Measurements from ENCODE around the gene SIPA1L3. TPM values are rescaled to one million over a fixed set of nuclear protein-coding genes. Genes with fewer than 3 reads are reported as not detected.
"Not testable (repeated sequence)": the region's sequence is repeated elsewhere in the genome, so short reads cannot be mapped to it uniquely, and the experiment has no call there.

The SIPA1L3 gene
- total RNA-seq, 1 donor from 2014 or later: 14.6 TPM

- intact Hi-C loops (cut with micrococcal nuclease): no loop called here
These were observed 154.3 kb downstream of the SIPA1L3 start for GRCh38 chr19:38061294-38061693.

GRCh38 chr19:38062959-38063761 is 156.2 kb downstream of the SIPA1L3 start:
- intact Hi-C loops (cut with micrococcal nuclease): no loop called here

DNA sequence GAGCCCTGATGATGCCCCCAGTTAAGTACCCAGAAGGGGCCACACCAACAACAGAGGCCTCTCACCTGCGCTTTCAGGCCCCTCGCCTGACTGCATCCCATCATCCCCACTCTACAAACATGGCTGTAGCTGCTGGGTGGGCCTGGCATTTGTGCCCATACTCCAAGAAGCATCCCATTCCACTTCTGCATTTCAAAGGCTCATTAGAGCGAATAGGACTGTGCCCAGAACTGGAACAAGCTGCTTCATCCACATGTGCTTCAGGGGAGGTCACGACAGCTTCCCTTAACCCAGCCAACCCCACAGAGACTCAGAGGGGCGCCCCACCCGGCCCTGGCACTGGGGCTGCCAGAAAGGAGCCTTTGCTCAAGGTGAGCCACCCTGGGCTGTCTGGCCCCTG is 156.9 kb downstream of the SIPA1L3 start:
- intact Hi-C loops (cut with micrococcal nuclease): no loop called here

GRCh38 chr19:38064661-38065425 is 157.8 kb downstream of the SIPA1L3 start:
- intact Hi-C loops (cut with micrococcal nuclease): no loop called here

DNA sequence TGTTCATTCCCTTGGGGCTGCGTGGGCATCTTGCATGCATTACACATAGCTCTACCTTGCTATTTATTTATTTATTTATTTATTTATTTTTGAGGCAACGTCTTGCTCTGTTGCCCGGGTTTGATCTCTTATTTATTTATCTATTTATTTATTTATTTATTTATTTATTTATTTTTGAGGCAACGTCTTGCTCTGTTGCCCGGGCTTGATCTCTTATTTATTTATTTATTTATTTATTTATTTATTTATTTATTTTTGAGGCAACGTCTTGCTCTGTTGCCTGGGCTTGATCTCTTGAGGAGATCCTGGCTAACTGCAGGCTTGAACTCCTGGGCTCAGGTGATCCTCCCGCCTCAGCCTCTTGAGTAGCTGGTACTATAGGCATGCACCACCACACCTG is 158.8 kb downstream of the SIPA1L3 start:
- intact Hi-C loops (cut with micrococcal nuclease): not testable (repeated sequence)

DNA sequence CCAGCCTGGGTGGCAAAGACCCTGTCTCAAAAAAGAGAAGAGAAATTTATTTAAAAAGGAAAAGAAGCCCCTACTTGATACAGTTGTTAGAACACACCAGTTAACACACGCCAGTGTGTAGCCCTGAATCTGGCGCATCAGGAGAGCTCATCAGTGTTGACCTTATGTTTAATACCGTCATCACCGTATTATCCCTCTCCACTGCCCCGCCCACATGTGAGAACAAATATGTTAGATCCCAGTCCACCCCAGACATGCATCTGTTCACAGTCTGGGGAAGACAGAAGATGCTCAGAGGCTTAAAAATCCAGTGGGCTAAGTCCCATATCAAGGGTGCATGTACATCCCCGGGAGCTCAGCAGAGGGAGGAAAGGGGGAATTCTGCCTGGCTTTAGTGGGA is 161.8 kb downstream of the SIPA1L3 start:
- intact Hi-C loops (cut with micrococcal nuclease): no loop called here

GRCh38 chr19:38070573-38070972 is 163.6 kb downstream of the SIPA1L3 start:
- intact Hi-C loops (cut with micrococcal nuclease): no loop called here

DNA sequence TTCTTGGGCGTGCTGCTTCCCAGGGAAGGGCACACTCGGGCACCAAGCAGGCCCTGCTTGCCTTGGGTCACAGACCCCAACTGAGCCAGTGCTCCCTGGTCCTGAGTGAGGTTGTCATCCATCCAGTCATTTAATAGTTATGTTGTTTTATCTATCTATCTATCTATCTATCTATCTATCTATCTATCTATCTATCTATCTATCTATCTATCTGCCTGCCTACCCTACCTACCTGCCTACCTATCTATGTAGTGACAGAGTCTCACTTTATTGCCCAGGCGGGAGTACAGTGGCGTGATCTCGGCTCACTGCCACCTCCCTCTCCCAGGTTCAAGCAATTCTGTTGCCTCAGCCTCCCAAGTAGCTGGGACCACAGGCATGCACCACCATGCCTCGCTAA is 164.0 kb downstream of the SIPA1L3 start:
- intact Hi-C loops (cut with micrococcal nuclease): not testable (repeated sequence)

DNA sequence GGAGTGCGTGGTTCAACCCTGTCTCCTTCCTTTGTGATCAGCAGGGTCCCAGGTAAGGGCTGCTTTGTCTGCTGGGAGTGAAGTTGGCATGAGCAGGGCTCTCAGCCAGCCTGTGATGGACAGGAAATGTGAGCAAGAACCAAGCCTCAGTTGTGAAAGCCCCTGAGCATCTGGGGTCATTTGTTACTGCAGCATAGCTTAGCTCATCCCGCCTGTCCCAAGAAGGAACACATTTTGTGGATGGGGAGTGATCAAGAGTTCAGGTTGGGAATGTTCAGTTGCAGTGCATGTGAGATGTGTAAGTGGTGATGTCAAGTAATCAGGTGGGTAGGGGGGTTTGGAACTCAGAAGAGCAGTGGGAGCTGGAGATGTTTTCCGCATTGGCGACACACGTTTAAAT is 164.6 kb downstream of the SIPA1L3 start:
- intact Hi-C loops (cut with micrococcal nuclease): no loop called here

DNA sequence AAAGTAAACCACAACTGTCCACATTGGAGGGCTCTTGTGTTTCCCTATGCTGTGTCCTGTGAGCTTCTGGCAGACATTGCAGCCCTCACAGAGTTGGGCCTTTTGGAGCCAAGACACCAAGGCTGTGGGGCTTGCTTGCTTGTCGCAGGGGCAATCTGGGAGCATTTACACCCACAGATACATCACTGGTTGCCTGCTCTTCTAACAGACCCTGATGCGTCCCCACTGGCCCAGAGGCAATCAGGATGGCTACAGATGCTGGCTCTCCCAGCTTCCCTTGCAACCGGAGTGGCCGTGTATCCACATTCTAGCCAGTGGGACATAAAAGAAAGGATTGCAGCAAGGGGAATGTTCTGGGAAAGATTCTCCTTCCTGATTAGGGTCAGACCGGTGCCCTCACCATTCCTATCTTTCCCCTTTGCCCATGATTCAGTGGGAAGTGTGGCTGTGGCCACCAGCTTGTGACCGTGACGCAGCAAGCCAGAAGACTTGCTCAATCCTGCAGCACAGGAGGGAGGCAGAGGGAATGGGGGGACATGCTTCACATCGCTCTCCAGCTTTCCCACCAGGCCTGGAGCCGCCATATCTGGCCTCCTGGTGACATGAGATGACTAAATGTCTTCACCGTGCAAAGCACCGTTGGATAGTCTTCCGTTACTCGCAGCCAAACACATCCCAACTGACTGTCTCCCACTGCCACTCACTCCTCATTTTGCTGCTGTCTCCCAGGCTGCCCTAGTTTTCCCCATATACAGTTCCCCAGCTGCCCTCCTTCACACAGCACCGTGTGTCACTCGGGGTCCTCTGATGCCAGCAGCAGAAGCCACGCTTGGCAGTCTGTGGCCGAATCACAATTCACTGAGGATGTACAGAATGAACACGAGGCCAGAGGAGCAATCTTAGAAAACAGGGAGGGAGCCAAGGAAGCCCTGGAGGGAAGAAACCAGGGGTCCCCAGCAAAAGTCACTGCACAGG is 166.1 kb downstream of the SIPA1L3 start:
- intact Hi-C loops (cut with micrococcal nuclease): no loop called here

GRCh38 chr19:38073841-38074685 is 167.1 kb downstream of the SIPA1L3 start:
- intact Hi-C loops (cut with micrococcal nuclease): no loop called here

DNA sequence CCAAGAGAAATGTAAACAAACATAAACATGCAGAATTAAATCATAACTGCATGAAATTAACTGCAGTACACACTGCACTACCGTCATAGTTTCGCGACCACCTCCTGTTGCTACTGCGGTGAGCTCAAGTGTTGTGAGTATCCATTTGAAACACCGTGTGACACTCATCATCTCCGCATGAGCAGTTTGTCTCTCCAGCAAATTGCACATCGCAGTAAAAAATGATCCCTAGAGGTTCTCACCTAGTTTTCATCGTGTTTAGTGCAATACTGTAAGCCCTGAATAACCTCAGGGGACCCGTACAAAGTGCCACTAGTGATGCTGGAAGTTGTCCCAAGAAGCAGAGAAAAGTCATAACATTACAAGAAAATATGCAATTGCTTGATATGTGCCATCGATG is 169.3 kb downstream of the SIPA1L3 start:
- intact Hi-C loops (cut with micrococcal nuclease): no loop called here

GRCh38 chr19:38078302-38078930 is 171.4 kb downstream of the SIPA1L3 start:
- intact Hi-C loops (cut with micrococcal nuclease): no loop called here

DNA sequence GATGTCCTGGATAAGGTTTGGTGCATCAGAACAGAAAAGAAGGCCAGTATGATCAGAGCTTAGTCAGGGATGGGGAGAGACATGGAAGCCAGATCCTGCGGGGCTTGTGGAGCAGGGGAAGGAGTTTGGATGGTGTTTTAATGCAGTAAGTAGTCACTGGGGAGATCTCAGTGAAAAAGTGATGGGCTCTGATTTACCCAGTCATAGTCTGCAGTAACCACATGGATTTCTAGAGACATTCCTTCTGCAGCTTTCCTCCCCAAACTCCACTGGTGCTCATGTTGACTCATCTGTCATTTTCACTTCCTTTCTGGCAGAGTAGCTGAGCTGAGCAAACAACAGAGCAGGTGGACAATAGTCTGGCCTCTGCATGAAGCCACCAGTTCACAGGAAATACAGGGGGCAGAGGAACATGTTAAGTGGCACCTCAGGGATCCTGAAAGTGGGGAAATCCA is 172.9 kb downstream of the SIPA1L3 start:
- intact Hi-C loops (cut with micrococcal nuclease): no loop called here

DNA sequence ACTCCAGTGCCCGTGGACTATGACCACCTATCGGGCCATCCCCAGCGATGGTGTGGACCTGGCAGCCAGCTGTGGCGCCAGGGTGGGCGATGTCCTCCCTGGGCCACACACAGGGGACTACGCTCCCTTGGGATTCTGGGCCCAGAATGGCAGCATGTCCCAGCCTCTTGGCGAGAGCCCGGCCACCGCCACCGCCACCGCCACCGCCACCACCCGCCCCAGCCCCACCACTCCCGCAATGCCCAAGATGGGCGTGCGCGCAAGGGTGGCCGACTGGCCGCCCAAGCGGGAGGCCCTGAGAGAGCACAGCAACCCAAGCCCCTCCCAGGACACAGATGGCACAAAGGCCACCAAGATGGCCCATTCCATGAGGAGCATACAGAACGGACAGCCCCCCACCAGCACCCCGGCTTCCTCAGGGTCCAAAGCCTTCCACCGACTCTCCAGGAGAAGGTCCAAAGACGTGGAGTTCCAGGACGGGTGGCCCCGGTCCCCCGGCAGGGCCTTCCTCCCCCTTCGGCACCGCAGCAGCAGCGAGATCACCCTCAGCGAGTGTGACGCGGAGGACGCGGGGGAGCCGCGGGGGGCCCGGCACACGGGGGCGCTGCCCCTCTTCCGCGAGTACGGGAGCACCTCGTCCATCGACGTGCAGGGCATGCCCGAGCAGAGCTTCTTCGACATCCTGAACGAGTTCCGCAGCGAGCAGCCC is 174.7 kb downstream of the SIPA1L3 start:
- intact Hi-C loops (cut with micrococcal nuclease): no loop called here

DNA sequence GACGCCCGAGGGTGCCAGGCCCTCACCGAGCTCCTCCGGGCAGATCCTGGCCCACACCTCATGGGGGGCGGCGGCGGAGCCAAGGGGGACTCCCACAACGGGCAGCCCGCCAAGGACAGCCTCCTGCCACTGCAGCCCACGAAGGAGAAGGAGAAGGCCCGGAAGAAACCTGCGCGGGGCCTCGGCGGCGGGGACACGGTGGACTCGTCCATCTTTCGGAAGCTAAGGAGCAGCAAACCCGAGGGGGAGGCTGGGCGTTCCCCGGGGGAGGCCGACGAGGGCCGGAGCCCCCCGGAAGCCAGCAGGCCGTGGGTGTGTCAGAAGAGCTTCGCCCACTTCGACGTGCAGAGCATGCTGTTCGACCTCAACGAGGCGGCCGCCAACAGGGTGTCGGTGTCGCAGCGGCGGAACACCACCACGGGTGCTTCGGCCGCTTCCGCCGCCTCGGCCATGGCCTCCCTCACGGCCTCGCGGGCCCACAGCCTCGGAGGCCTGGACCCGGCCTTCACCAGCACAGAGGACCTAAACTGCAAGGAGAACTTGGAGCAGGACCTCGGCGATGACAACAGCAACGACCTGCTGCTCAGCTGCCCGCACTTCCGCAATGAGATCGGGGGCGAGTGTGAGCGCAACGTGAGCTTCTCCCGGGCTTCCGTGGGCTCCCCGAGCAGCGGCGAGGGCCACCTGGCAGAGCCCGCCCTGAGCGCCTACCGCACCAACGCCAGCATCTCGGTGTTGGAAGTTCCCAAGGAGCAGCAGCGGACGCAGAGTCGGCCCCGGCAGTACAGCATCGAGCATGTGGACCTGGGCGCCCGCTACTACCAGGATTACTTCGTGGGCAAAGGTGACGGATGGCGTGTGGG is 175.5 kb downstream of the SIPA1L3 start:
- intact Hi-C loops (cut with micrococcal nuclease): no loop called here

- intact Hi-C loops (cut with micrococcal nuclease): no loop called here
These were observed 177.2 kb downstream of the SIPA1L3 start for GRCh38 chr19:38084196-38084595.

GRCh38 chr19:38089440-38089839 is 182.4 kb downstream of the SIPA1L3 start:
- intact Hi-C loops (cut with micrococcal nuclease): no loop called here

All from T-helper 2 cell treated with Interferon-gamma antibody and Interleukin-4, amounts not matched to agents 100 ng/mL and 5 ng/mL, for 36 hours (primary cell).